Stimulated activated CD4-positive, alpha-beta T cell treated with anti-CD3 and anti-CD28 coated beads, Interleukin-4, amount 100 ng/mL, for 4 hours (primary cell): ENCODE data around the gene KLRK1.
"Not testable (repeated sequence)": the region's sequence is repeated elsewhere in the genome, so short reads cannot be mapped to it uniquely, and the experiment has no call there.

Experiments used
- DNase-seq, 2 experiments: peaks; one replicate each; pipeline ENCODE4 v3.0.0-alpha.2; 2020

The KLRK1 gene

GRCh38 chr12:10389904-10390303 is at the start of gene KLRK1:
Gene KLRK1, minus strand, starts transcription at chr12:10390041. Its CDS starts 1,231 bp downstream, at chr12:10388810.
- DNase-seq, result no peak

GRCh38 chr12:10437601-10438000 is 47.8 kb upstream of the KLRK1 start:
- not testable (repeated sequence) for DNase-seq

GRCh38 chr12:10435816-10436215 is 46.0 kb upstream of the KLRK1 start, which contains the start of gene KLRC2:
Gene KLRC2, minus strand, starts transcription at chr12:10436010. Its CDS starts 24 bp downstream, at chr12:10435986.
- DNase-seq, result not testable (repeated sequence)

GRCh38 chr12:10430623-10431022 is 40.8 kb upstream of the KLRK1 start:
- DNase-seq, result not testable (repeated sequence)

- DNase-seq, result not testable (repeated sequence)
These were observed 36.1 kb upstream of the KLRK1 start for GRCh38 chr12:10425938-10426337.

GRCh38 chr12:10424260-10424899 is 34.5 kb upstream of the KLRK1 start:
- DNase-seq, result not testable (repeated sequence)

- not testable (repeated sequence) for DNase-seq
These were observed 32.3 kb upstream of the KLRK1 start for GRCh38 chr12:10422159-10422558.

GRCh38 chr12:10420334-10420733 is 30.5 kb upstream of the KLRK1 start, which contains the start of gene KLRC3:
Gene KLRC3, minus strand, starts transcription at chr12:10420595. Its CDS starts 45 bp downstream, at chr12:10420550.
- not testable (repeated sequence) for DNase-seq

- DNase-seq, result no peak
These were observed 19.6 kb upstream of the KLRK1 start, which contains the start of gene KLRC4 for GRCh38 chr12:10409392-10409791. Gene KLRC4, minus strand, starts transcription at chr12:10409757. Its CDS starts 182 bp downstream, at chr12:10409575.

- DNase-seq, result no peak
These were observed 19.0 kb upstream of the KLRK1 start for GRCh38 chr12:10408842-10409241.

- DNase-seq, result no peak
These were observed 16.9 kb upstream of the KLRK1 start for GRCh38 chr12:10406725-10407124.

GRCh38 chr12:10405294-10405693 is 15.5 kb upstream of the KLRK1 start:
- no peak for DNase-seq

GRCh38 chr12:10404798-10405197 is 15.0 kb upstream of the KLRK1 start:
- no peak for DNase-seq

- DNase-seq, result no peak
These were observed 11.0 kb upstream of the KLRK1 start for GRCh38 chr12:10400829-10401228.

- DNase-seq, result no peak
These were observed 8.3 kb upstream of the KLRK1 start for GRCh38 chr12:10398168-10398567.

GRCh38 chr12:10397296-10397695 is 7.5 kb upstream of the KLRK1 start:
- DNase-seq, result no peak

GRCh38 chr12:10396176-10396575 is 6.3 kb upstream of the KLRK1 start:
- DNase-seq, result not testable (repeated sequence)

- DNase-seq, result no peak
These were observed 5.7 kb upstream of the KLRK1 start for GRCh38 chr12:10395390-10395998.

- not testable (repeated sequence) for DNase-seq
These were observed 4.8 kb upstream of the KLRK1 start for GRCh38 chr12:10394531-10395152.

GRCh38 chr12:10393291-10393690 is 3.5 kb upstream of the KLRK1 start:
- no peak for DNase-seq

GRCh38 chr12:10392394-10392930 is 2.6 kb upstream of the KLRK1 start:
- no peak for DNase-seq

- not testable (repeated sequence) for DNase-seq
These were observed 1.1 kb upstream of the KLRK1 start for GRCh38 chr12:10390991-10391390.

GRCh38 chr12:10388624-10389413 is 1.0 kb downstream of the KLRK1 start:
- DNase-seq, result no peak
